A549 (cell line): ENCODE results near the gene CBLC. TPM values are rescaled to one million over a fixed set of nuclear protein-coding genes. Genes with fewer than 3 reads are reported as not detected.

Source experiments
- ATAC-seq, 2 experiments: fragments of 200-7000 bp in 1 of 2; fragments of >200 bp in 1 of 2; cut with Nextera tagmentation in 1 of 2; cut with Tn5 transposase in 1 of 2; 3 replicates each; pipeline versions ENCODE4 v1.8.0 to v1.9.1; 2018 to 2020; ENCODE audit warnings: mild to moderate bottlenecking in 1 of 2, moderate library complexity in 1 of 2
- CTCF ChIA-PET: fragments of 300-600 bp; sonication (Branson Sonifier 250); formaldehyde crosslinking; extraction: SDS; loops from one replicate; lab custom pipeline; 2021; ENCODE audit warnings: antibody characterized with exemption, inconsistent platforms; lab: Yijun Ruan, JAX
- POLR2A ChIA-PET: fragments of 350-600 bp; formaldehyde crosslinking; extraction: SDS; loops from one replicate; lab custom pipeline; 2021; ENCODE audit warnings: antibody characterized with exemption, inconsistent platforms; lab: Yijun Ruan, JAX
- DNase-seq, 2 experiments: peaks; one replicate each; pipeline versions ENCODE4 v3.0.0 to v3.0.0-alpha.2; 2011 to 2016; ENCODE audit warnings: low read depth in 1 of 2, low spot score in 1 of 2
- FAIRE-seq: peaks from 2 replicates; lab custom pipeline; 2011; peaks lifted over from hg19 to GRCh38; lab: Jason Lieb, UNC
- H3K27ac ChIP-seq, 2 experiments: fragments of >200 bp; sonication (Bioruptor Twin); formaldehyde crosslinking; 3 replicates each; pipeline ENCODE4 v1.5.1; 2016 to 2017
- H3K4me1 ChIP-seq: fragments of >200 bp; sonication (Bioruptor Twin); formaldehyde crosslinking; 3 replicates; pipeline ENCODE4 v1.6.1; 2016
- H3K4me2 ChIP-seq: fragments of >200 bp; sonication (Bioruptor Twin); formaldehyde crosslinking; 3 replicates; pipeline ENCODE4 v1.6.1; 2016
- H3K4me3 ChIP-seq: fragments of >200 bp; sonication (Bioruptor Twin); formaldehyde crosslinking; 3 replicates; pipeline ENCODE4 v1.5.1; 2016
- H3K9me3 ChIP-seq: fragments of >200 bp; sonication (Bioruptor Twin); formaldehyde crosslinking; 3 replicates; pipeline ENCODE4 v1.6.1; 2016
- ATOH8 ChIP-seq: fragments of 250-450 bp; sonication (Bioruptor Pico); IDR thresholded peaks from 2 replicates; pipeline ENCODE4 v1.5.0; 2020; ENCODE audit warnings: low read depth, mild to moderate bottlenecking, moderate library complexity
- BHLHE40 ChIP-seq: IDR thresholded peaks from 2 replicates; pipeline ENCODE4 v1.6.1; 2012; ENCODE audit warnings: low read depth, low read length, inconsistent platforms
- CEBPB ChIP-seq, 2 experiments: fragments of >200 bp in 1 of 2; sonication (Bioruptor Twin) in 1 of 2; formaldehyde crosslinking in 1 of 2; IDR thresholded peaks; 2 replicates each; pipeline ENCODE4 v1.6.1; 2012 to 2016
- CHD4 ChIP-seq: fragments of 200-600 bp; sonication (generic); IDR thresholded peaks from 2 replicates; pipeline ENCODE4 v1.6.1; 2016; ENCODE audit warnings: antibody characterized with exemption, mild to moderate bottlenecking, borderline replicate concordance
- E2F6 ChIP-seq: IDR thresholded peaks from 2 replicates; pipeline ENCODE4 v1.6.1; 2012; ENCODE audit warnings: low read depth, borderline replicate concordance
- EHF ChIP-seq: fragments of 250-450 bp; sonication (Bioruptor Pico); IDR thresholded peaks from 2 replicates; pipeline ENCODE4 v1.5.0; 2020; ENCODE audit warnings: mild to moderate bottlenecking
- EHMT2 ChIP-seq: fragments of 200-600 bp; sonication (generic); IDR thresholded peaks from 2 replicates; pipeline ENCODE4 v1.6.1; 2016; ENCODE audit warnings: antibody characterized with exemption, low read depth, mild to moderate bottlenecking, moderate library complexity
- EP300 ChIP-seq, 2 experiments: fragments of >200 bp; sonication (Bioruptor Twin); formaldehyde crosslinking; IDR thresholded peaks; 2 replicates in 1 of 2; 3 replicates in 1 of 2; pipeline ENCODE4 v1.6.1; 2016 to 2017
- FOSB ChIP-seq: fragments of 250-450 bp; sonication (Bioruptor Pico); IDR thresholded peaks from 2 replicates; pipeline ENCODE4 v1.5.0; 2020; ENCODE audit warnings: mild to moderate bottlenecking, moderate library complexity
- GATA3 ChIP-seq: IDR thresholded peaks from 2 replicates; pipeline ENCODE4 v1.6.1; 2012; ENCODE audit warnings: borderline replicate concordance
- HOXA7 ChIP-seq: fragments of 250-450 bp; sonication (Bioruptor Pico); IDR thresholded peaks from 2 replicates; pipeline ENCODE4 v1.5.0; 2020; ENCODE audit warnings: mild to moderate bottlenecking, moderate library complexity
- HOXB5 ChIP-seq: fragments of 250-450 bp; sonication (Bioruptor Pico); IDR thresholded peaks from 2 replicates; pipeline ENCODE4 v1.5.0; 2020; ENCODE audit warnings: mild to moderate bottlenecking, moderate library complexity
- KDM1A ChIP-seq: fragments of 200-600 bp; sonication (generic); IDR thresholded peaks from 2 replicates; pipeline ENCODE4 v1.6.1; 2016; ENCODE audit warnings: low read depth, mild to moderate bottlenecking
- MAFK ChIP-seq: fragments of 450-650 bp; IDR thresholded peaks from 2 replicates; pipeline ENCODE4 v1.6.1; 2014; ENCODE audit not compliant: partially characterized antibody
- MYC ChIP-seq: IDR thresholded peaks from 2 replicates; pipeline ENCODE4 v1.6.1; 2012; ENCODE audit warnings: mild to moderate bottlenecking, inconsistent platforms, low read length, improper control_type of control experiment, borderline replicate concordance
- NFE2L2 ChIP-seq: fragments of 150-350 bp; conservative IDR thresholded peaks from 2 replicates; pipeline ENCODE4 v1.6.1; 2014; ENCODE audit warnings: low read length
- NPAS2 ChIP-seq: fragments of 250-450 bp; sonication (Bioruptor Pico); IDR thresholded peaks from 2 replicates; pipeline ENCODE4 v1.8.0; 2022; ENCODE audit warnings: mild to moderate bottlenecking, moderate library complexity, borderline replicate concordance
- NR3C1 ChIP-seq: fragments of >200 bp; sonication (Bioruptor Twin); formaldehyde crosslinking; IDR thresholded peaks from 3 replicates; pipeline ENCODE4 v1.6.1; 2017
- PBX3 ChIP-seq: IDR thresholded peaks from 2 replicates; pipeline ENCODE4 v1.6.1; 2012
- RARB ChIP-seq: fragments of 250-450 bp; sonication (Bioruptor Pico); IDR thresholded peaks from 2 replicates; pipeline ENCODE4 v1.8.0; 2021; ENCODE audit warnings: mild to moderate bottlenecking, moderate library complexity
- REST ChIP-seq: fragments of 200-600 bp; sonication (generic); IDR thresholded peaks from 2 replicates; pipeline ENCODE4 v1.6.1; 2016; ENCODE audit warnings: antibody characterized with exemption, mild to moderate bottlenecking, moderate library complexity
- RNF2 ChIP-seq: fragments of 200-600 bp; sonication (generic); IDR thresholded peaks from 2 replicates; pipeline ENCODE4 v1.6.1; 2016; ENCODE audit warnings: low read depth, mild to moderate bottlenecking, antibody characterized with exemption, moderate library complexity, borderline replicate concordance
- TFCP2L1 ChIP-seq: fragments of 250-450 bp; sonication (Bioruptor Pico); IDR thresholded peaks from 2 replicates; pipeline ENCODE4 v1.5.0; 2021; ENCODE audit warnings: mild to moderate bottlenecking
- TP53 ChIP-seq: fragments of 250-450 bp; sonication (Bioruptor Pico); IDR thresholded peaks from 2 replicates; pipeline ENCODE4 v1.5.0; 2021; ENCODE audit warnings: mild to moderate bottlenecking, moderate library complexity
- USF2 ChIP-seq: fragments of 450-650 bp; IDR thresholded peaks from 2 replicates; pipeline ENCODE4 v1.6.1; 2014; ENCODE audit warnings: antibody characterized with exemption
- ZC3H11A ChIP-seq: fragments of 450-650 bp; IDR thresholded peaks from 2 replicates; pipeline ENCODE4 v1.6.1; 2014; ENCODE audit warnings: antibody characterized with exemption, mild to moderate bottlenecking
- ZFP36 ChIP-seq: fragments of 450-650 bp; IDR thresholded peaks from 2 replicates; pipeline ENCODE4 v1.6.1; 2014; ENCODE audit warnings: borderline replicate concordance; ENCODE audit not compliant: partially characterized antibody
- ZNF302 ChIP-seq: fragments of 250-450 bp; sonication (Bioruptor Pico); IDR thresholded peaks from 2 replicates; pipeline ENCODE4 v1.9.0; 2021; ENCODE audit warnings: inconsistent platforms, mild to moderate bottlenecking, moderate library complexity
- ZSCAN20 ChIP-seq: fragments of 250-450 bp; sonication (Bioruptor Pico); IDR thresholded peaks from 2 replicates; pipeline ENCODE4 v1.8.0; 2022; ENCODE audit warnings: mild to moderate bottlenecking, moderate library complexity
- WGBS: methylation state at CpG from one replicate; pipeline ENCODE4 v1.1.6; 2017; ENCODE audit errors: missing lambda C conversion rate; 5-methylcytosine and 5-hydroxymethylcytosine counted together
- polyA plus RNA-seq, 4 experiments: library from polyadenylated mRNA; depleted of rRNA in 3 of 4; stranded (reverse); fragments of >200 nt; fragmentation: RNase III in 1 of 4; extraction: RNeasy Plus Mini Kit Qiagen cat#74134 plus additional on column Dnase treatment in 1 of 4; gene quantifications; 2 replicates in 3 of 4; 3 replicates in 1 of 4; pipeline ENCODE4 v1.2.3, GENCODE V29; 2011 to 2017

CBLC gene
- polyA plus RNA-seq, 2 of the 4 experiments (the other 2 are of a cell fraction) = not detected

- TF ChIP-seq RNF2 = no peak
- no peak for TF ChIP-seq NFE2L2
- no peak for TF ChIP-seq TP53 (CRISPR knock-in tag)
- TF ChIP-seq MAFK = peak; percentile 18
- TF ChIP-seq EP300 (IDR thresholded peaks at IDR 0.05) = peak; percentile 51 to 81; a peak in 3 of 5 replicates
- TF ChIP-seq RARB (CRISPR knock-in tag) = peak; percentile 65; the same call in 1 of the 2 replicates
Observed at GRCh38 chr19:44746946-44747738, 30.5 kb upstream of the CBLC start (continued).

GRCh38 chr19:44747739-44748425, 29.8 kb upstream of the CBLC start:
- Histone ChIP-seq H3K9me3 (no peaks in the 10 kb centered on the region), H3K27ac (peak overlapping the region; percentile 92 to 99), H3K4me3 (peak overlapping the region; percentile 95), H3K4me1 (peaks cover 75% of the 10 kb centered on the region), H3K4me2 (peak overlapping the region; percentile 92)
- FAIRE-seq (peak; percentile 94), DNase-seq (peak; percentile 76 to 92), ATAC-seq (peak; percentile 44 to 46)
- ChIA-PET CTCF (no interaction called here), POLR2A (interaction anchor here (0.7 kb wide), 2 partner anchors 9 to 22 kb away, joined by 4 read pairs; no protein-coding TSS in a partner anchor)
- WGBS = 4% methylated on average over 21 of the region's 26 CpGs
- TF ChIP-seq PBX3 (no peak), RARB (CRISPR knock-in tag) (0 out of 2 replicates have a peak, but pooled peaks have one; percentile 37), TP53 (CRISPR knock-in tag) (0 out of 2 replicates have a peak, but pooled peaks have one; percentile 49), ZC3H11A (no peak), FOSB (CRISPR knock-in tag) (peak; percentile 73; the same call in 1 of the 2 replicates), HOXA7 (CRISPR knock-in tag) (peak; percentile 52; the same call in 1 of the 2 replicates), GATA3 (peak; percentile 34), EP300 (IDR thresholded peaks at IDR 0.05) (no peak), BHLHE40 (peak; percentile 48; the same call in 1 of the 2 replicates), TFCP2L1 (peak; percentile 93), ZFP36 (peak; percentile 87), KDM1A (peak; percentile 78), ZNF302 (CRISPR knock-in tag) (no peak), HOXB5 (peak; percentile 51; the same call in 1 of the 2 replicates), REST (no peak), MYC (no peak; the same call in 1 of the 2 replicates), NPAS2 (no peak), NR3C1 (no peak), CEBPB (IDR thresholded peaks at IDR 0.05) (no peak), ZSCAN20 (CRISPR knock-in tag) (no peak), ATOH8 (no peak), EHF (peak; percentile 20; the same call in 1 of the 2 replicates), CHD4 (no peak), USF2 (peak; percentile 39; the same call in 1 of the 2 replicates), NFE2L2 (no peak), EHMT2 (no peak), E2F6 (no peak)
